GM21526 (cell line): ENCODE measurements around the gene PPEF2.

Experiments
- ATAC-seq: cut with Tn5 transposase; IDR thresholded peaks from one replicate; pipeline ENCODE4 v1.9.1; 2021; ENCODE audit warnings: moderate library complexity; ENCODE audit not compliant: unreplicated experiment, low FRiP score

The PPEF2 gene

GRCh38 chr4:75841641-75842520 lies 60.4 kb downstream of the PPEF2 start:
- ATAC-seq: no peak

GRCh38 chr4:75834772-75835154 lies 67.5 kb downstream of the PPEF2 start:
- ATAC-seq: no peak

DNA sequence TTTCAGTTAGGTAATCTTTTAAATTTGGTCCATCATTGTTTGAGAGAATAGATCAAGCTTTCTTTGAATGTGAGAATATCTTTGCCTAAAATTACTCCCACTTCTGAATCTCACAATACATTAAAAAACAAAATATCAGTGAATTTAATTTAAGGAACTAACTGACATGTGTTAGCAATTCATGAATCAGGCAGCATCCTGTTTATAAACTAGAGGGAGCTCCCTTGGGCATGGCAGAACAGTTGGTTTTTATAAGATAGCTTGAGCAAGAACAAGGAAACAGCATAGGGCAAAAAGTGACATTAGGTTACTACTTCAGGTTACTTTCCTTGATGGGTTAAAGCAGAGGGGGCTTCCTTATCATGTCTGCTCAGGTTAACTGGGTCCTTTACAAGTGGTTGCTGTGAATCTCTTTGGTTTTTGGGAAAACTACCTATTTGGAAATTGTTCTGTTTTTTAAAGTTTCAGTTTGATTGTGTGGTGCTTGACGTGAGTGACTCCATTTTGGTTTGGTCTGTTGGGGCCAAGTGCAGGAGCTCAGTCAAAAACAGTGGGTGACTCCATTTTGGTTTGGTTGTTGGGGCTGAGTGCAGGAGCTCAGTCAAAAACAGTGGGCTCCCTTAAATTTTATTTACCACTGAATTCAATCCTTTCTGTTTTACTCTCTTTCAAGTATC lies 68.0 kb downstream of the PPEF2 start:
- no peak for ATAC-seq

GRCh38 chr4:75831856-75832405 lies 70.3 kb downstream of the PPEF2 start:
- no peak for ATAC-seq

DNA sequence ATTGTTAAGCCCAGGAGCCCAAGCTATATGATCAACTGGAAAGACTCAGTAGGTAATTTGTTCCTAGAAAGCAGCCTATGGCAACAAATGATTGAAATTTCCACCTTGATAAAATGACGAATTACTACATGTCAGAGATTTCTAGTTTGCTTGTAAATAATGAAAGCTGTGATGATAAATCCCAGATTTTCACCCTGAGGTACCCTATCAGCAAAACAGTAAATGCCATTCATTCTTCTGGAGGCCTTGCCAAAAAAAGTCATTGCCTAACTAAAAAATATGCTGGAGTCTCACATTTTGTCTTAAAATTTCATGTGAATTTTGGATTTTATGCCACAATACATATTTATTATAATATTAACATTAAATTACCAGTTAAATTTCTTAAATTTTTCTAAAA lies 71.3 kb downstream of the PPEF2 start:
- ATAC-seq: no peak

GRCh38 chr4:75823812-75824211 lies 78.4 kb downstream of the PPEF2 start:
- no peak for ATAC-seq

- no peak for ATAC-seq
These were observed 79.8 kb downstream of the PPEF2 start for GRCh38 chr4:75822416-75822815.

- ATAC-seq: no peak
These were observed 80.3 kb downstream of the PPEF2 start for GRCh38 chr4:75821966-75822365.

DNA sequence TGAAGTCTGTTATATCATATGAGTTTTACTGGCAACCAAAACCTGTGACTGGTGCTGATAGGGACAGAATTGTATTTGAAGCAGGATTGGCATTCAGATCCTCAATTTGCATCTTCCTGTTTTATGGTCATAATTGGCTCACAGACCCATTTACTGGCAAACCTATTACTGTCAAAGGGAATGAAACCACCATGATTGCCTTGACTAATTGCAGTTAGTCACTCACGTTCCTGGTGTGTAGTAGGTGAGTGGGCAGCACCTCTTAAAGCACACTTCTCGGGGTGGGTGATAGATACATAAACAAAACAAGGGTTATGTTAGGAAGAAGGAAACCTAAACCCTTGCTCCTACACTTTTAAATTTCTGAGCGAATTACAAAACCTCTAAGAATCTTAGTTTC lies 81.0 kb downstream of the PPEF2 start:
- ATAC-seq: no peak

DNA sequence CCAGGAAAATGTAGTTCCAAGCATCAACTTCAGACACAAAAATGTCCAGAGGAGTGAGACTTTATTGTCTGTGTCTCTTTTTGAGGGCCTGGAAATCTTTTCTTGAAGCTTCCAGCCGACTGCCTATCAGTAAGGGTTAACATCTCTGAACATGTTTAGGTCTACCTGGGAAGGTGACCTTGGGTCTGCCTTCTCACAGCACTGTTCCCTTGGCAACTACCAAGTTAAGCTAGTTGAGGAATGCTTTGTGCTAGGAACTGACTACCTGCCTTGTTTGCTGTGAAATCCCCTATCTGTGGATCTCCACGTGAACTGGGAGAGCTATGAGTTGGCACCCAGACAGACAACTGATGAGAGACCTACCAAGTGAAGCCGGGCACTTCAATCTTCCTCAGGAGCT lies 81.6 kb downstream of the PPEF2 start:
- no peak for ATAC-seq

DNA sequence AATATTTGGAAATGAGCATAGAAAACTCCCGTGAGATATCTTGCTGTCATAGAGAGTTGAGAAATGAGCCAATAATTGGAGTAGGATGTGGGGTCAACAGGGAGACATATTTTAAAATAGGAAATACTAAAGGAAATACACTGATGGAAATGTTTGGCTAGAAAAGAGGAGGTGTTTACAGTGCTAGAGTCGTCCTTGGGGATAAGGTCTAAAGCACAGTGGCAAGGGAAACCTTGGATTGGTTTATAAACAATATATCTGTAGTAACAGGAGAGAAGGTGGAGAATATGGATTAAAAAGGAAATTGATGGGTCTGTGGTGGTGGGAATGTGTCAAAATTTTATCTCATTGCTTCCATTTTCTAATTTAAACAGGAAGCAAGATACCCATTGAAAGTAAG lies 82.1 kb downstream of the PPEF2 start:
- ATAC-seq: no peak

DNA sequence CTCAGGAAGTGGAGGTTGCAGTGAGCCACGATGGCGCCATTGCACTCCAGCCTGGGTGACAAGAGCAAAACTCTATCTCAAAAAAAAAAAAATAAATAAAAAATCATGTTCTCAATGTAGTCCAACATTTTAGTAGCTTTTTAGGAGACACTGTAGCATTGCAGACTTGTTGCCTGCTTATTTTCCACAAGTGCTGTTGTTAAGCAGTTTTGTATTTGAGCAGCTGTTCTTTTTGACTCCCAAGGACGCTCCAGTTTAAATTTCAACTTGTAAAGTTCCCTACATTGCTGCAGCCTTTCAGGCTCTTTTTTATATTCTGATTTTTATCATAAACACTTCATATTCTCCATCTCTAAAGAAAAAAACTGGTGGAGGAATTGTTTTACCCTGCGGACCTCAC lies 83.1 kb downstream of the PPEF2 start:
- ATAC-seq: no peak

GRCh38 chr4:75817901-75818300 lies 84.4 kb downstream of the PPEF2 start:
- ATAC-seq: no peak
